Measurements from ENCODE around the gene MTRFR.

DNA sequence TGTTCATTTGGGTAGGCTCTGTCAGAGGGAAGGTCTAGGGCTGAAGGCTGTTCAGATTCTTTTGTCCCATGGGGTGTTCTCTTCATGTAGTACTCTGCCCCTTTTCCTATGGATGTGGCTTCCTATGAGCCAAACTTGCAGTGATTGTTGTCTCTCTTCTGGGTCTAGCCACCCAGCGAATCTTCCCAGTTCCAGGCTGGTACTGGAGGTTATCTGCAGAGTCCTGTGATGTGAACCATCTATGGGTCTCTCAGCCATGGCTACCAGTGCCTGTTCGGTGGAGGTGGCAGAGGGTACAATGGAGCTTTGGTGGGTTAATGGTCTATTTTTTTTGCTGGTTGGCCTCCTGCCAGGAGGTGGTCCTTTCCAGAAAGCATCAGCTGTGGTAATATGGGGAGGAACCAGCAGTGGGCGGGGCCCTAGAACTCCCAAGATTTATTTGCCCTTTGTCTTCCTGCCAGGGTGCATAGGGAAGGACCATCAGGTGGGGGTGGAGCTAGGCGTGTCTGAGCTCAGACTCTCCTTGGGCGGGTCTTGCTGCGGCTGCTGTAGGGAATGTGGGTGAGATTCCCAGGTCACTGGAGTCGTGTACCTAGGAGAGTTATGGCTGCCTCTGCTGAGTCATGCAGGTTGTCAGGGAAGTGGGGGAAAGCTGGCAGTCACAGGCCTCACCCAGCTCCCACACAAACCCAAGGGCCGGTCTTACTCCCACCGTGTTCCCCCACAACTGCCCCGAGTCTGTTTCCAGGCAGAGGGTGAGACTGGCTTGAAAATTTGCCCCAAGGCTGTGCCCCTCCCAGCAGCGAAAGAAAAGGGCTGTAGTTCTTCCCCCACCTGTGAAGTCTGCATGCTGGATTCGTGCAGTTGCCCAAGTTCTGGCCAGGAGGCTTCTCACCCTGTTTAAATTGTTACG lies 17.5 kb downstream of the MTRFR start:
- no peak for TF ChIP-seq CTCF (IDR thresholded peaks at IDR 0.05; ENCODE audit: low read depth, low read length)
- no peak for TF ChIP-seq EZH2phosphoT487 (IDR thresholded peaks at IDR 0.05; ENCODE audit: low read depth)
